GM12891 (cell line): ENCODE measurements around the gene XBP1. TPM values are rescaled to one million over a fixed set of nuclear protein-coding genes. Genes with fewer than 3 reads are reported as not detected.
A peak's percentile ranks its signal among the peaks of the same experiment; 100 is the strongest.
"Not testable (repeated sequence)": the region's sequence is repeated elsewhere in the genome, so short reads cannot be mapped to it uniquely, and the experiment has no call there.

ENCODE experiments used
- DNase-seq: peaks from one replicate; pipeline ENCODE4 v3.0.0; 2011; ENCODE audit warnings: low spot score; ENCODE audit not compliant: insufficient read length
- FAIRE-seq: peaks from 2 replicates; lab custom pipeline; 2011; peaks lifted over from hg19 to GRCh38; lab: Jason Lieb, UNC
- PAX5 ChIP-seq: IDR thresholded peaks from 2 replicates; pipeline ENCODE4 v1.6.1; 2011; ENCODE audit warnings: low read length, moderate library complexity, mild to moderate bottlenecking; ENCODE audit not compliant: insufficient read depth, severe bottlenecking
- POLR2A ChIP-seq: IDR thresholded peaks from 2 replicates; pipeline ENCODE4 v1.6.1; 2011; ENCODE audit warnings: low read depth, low read length, control low read depth
- POLR2AphosphoS5 ChIP-seq: IDR thresholded peaks from 2 replicates; pipeline ENCODE4 v1.6.1; 2011; ENCODE audit warnings: low read depth, low read length, control low read depth
- POU2F2 ChIP-seq: IDR thresholded peaks from 2 replicates; pipeline ENCODE4 v1.6.1; 2011; ENCODE audit warnings: low read depth, mild to moderate bottlenecking, control low read depth, low read length, moderate library complexity
- SPI1 ChIP-seq: IDR thresholded peaks from 2 replicates; pipeline ENCODE4 v1.6.1; 2011; ENCODE audit warnings: low read depth, low read length, control low read depth
- TAF1 ChIP-seq: IDR thresholded peaks from 2 replicates; pipeline ENCODE4 v1.6.1; 2011; ENCODE audit warnings: low read depth, low read length, control low read depth
- polyA plus RNA-seq: library from polyadenylated mRNA; unstranded; fragments of >200 nt; gene quantifications from one replicate; pipeline ENCODE4 v1.2.1, GENCODE V29; 2012; ENCODE audit warnings: low read depth, missing spikeins, inconsistent platforms; ENCODE audit not compliant: missing spikeins

The XBP1 gene
- polyA plus RNA-seq = 56.5 TPM

- DNase-seq (peak; percentile 90), FAIRE-seq (peak; percentile 99)
- TF ChIP-seq POLR2A = peak; percentile 83; the same call in 1 of the 2 replicates
- no peak for TF ChIP-seq SPI1
- 0 out of 2 replicates have a peak, but pooled peaks have one; percentile 53 for TF ChIP-seq POU2F2
- peak; percentile 80 for TF ChIP-seq TAF1
- no peak for TF ChIP-seq PAX5
- peak; percentile 81 for TF ChIP-seq POLR2AphosphoS5
Observed at GRCh38 chr22:28800308-28801041, at the start of gene XBP1. Gene XBP1, minus strand, starts transcription at chr22:28800569.

DNA sequence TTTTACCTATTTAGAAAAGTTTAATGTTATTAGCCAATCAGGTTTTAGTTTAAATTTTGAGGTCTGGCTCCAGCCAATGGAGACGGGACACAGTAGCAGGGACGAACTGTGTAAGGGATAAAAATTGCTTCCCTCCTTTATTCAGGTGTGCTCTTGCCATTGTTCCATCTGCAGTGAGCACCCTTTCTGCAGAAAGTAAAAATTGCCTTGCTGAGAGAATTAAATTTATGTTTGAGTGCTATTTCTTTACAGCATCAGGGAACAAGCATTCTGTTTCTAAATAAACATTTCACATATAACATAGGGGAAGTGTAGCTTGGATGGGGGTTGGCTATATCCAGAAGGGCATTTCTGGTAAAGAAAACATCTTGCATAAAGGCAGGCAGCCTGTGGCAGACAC lies 46.6 kb upstream of the XBP1 start:
- TF ChIP-seq POU2F2 (no peak), POLR2A (no peak), SPI1 (no peak), POLR2AphosphoS5 (no peak), PAX5 (no peak), TAF1 (no peak)
- DNase-seq (no peak), FAIRE-seq (no peak)

GRCh38 chr22:28844277-28844676 lies 43.9 kb upstream of the XBP1 start:
- DNase-seq, FAIRE-seq: not testable (repeated sequence)

DNA sequence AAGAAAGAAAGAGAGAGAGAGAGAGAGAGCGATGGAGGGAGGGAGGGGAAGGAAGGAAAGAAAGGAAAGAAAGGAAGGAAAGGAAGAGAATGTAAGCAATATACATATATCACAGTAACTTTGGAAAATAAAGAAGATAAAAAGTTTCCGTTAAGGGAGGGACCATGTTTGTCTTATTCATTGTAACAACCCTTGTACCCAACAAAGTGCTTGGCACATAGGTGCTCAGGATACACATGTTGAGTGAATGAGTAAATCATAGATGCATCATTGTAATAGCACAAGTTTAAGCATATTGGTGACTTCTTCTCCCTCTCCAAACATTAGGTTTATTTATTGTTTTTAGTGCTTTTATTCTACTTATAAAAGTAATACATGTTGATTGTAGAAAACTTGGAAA lies 43.3 kb upstream of the XBP1 start:
- no peak for DNase-seq
- FAIRE-seq = no peak
- no peak for TF ChIP-seq POLR2A
- no peak for TF ChIP-seq POU2F2
- TF ChIP-seq TAF1 = no peak
- TF ChIP-seq SPI1 = no peak
- no peak for TF ChIP-seq PAX5
- TF ChIP-seq POLR2AphosphoS5 = no peak

- no peak for FAIRE-seq
- TF ChIP-seq POLR2AphosphoS5 = no peak
- no peak for TF ChIP-seq POLR2A
- TF ChIP-seq PAX5 = no peak
- no peak for TF ChIP-seq POU2F2
- TF ChIP-seq TAF1 = no peak
- TF ChIP-seq SPI1 = no peak
Observed at GRCh38 chr22:28841111-28841510, 40.7 kb upstream of the XBP1 start.

DNA sequence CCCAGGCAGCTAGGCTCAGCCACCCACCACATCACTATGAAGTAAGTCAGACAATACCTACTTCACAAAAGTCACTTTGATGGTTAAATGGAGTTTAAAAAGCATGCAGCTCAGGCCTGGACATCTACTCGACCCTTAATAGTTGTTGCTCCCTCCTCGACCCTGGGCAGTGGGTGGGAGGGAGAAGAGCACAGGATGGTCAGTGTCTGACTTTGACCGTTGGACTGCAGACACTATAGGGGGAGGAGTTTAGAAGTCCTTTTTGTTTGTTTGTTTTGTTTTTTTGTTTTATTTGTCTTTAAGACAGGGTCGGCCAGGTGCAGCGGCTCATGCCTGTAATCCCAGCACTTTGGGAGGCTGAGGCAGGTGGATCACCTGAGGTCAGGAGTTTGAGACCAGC lies 38.6 kb upstream of the XBP1 start:
- FAIRE-seq = no peak
- TF ChIP-seq POLR2AphosphoS5 (no peak), POLR2A (no peak), TAF1 (no peak), SPI1 (no peak), PAX5 (no peak), POU2F2 (no peak)
- DNase-seq = no peak

More at GRCh38 chr22:28841111-28841510, 40.7 kb upstream of the XBP1 start:
- no peak for DNase-seq

- FAIRE-seq = no peak
- no peak for DNase-seq
- TF ChIP-seq TAF1 (no peak), PAX5 (no peak), POLR2A (no peak), SPI1 (no peak), POLR2AphosphoS5 (no peak), POU2F2 (no peak)
Observed at GRCh38 chr22:28837640-28838039, 37.3 kb upstream of the XBP1 start.

GRCh38 chr22:28835630-28836189 lies 35.3 kb upstream of the XBP1 start:
- DNase-seq = no peak
- TF ChIP-seq TAF1 (no peak), POLR2A (no peak), POLR2AphosphoS5 (no peak), POU2F2 (no peak), SPI1 (no peak), PAX5 (no peak)
- FAIRE-seq = no peak

- DNase-seq = no peak
- no peak for FAIRE-seq
- TF ChIP-seq POLR2AphosphoS5 (no peak), POU2F2 (no peak), PAX5 (no peak), SPI1 (no peak)
Observed at GRCh38 chr22:28833276-28833923, 33.0 kb upstream of the XBP1 start.

DNA sequence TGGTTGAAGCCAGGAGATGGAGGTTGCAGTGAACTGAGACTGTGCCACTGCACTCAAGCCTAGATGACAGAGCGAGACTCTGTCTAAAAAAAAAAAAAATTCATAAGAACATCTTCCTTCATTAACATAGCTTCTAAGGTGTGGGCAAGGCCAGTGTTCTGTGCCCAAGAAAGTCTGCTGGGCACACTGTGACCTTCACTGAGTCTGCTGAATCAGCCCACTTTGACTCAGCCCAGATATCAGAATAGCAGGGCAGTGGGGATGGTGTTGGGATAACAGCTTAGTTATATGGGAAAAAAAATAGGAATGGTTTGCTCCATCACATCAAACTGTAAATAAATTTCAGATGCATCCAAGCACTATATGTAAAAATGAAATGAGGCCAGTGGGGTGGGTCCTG lies 32.4 kb upstream of the XBP1 start:
- TF ChIP-seq SPI1 = no peak
- FAIRE-seq (no peak), DNase-seq (no peak)
